Ishikawa (cell line): Measurements from ENCODE around the gene MRPL41.

Experiments used
- CREB1 ChIP-seq: IDR thresholded peaks from 2 replicates; pipeline ENCODE4 v1.6.1; 2012; ENCODE audit warnings: low read depth
- EGR1 ChIP-seq: IDR thresholded peaks from 2 replicates; pipeline ENCODE4 v1.6.1; 2012
- EP300 ChIP-seq: IDR thresholded peaks from 2 replicates; pipeline ENCODE4 v1.6.1; 2012; ENCODE audit warnings: borderline replicate concordance
- FOXM1 ChIP-seq: IDR thresholded peaks from 2 replicates; pipeline ENCODE4 v1.6.1; 2012; ENCODE audit warnings: low read depth, borderline replicate concordance
- NFIC ChIP-seq: IDR thresholded peaks from 2 replicates; pipeline ENCODE4 v1.6.1; 2012
- RAD21 ChIP-seq: IDR thresholded peaks from 2 replicates; pipeline ENCODE4 v1.6.1; 2012; ENCODE audit warnings: low read depth
- TAF1 ChIP-seq: IDR thresholded peaks from 2 replicates; pipeline ENCODE4 v1.6.1; 2012; ENCODE audit warnings: low read depth, mild to moderate bottlenecking
- TCF12 ChIP-seq: IDR thresholded peaks from 2 replicates; pipeline ENCODE4 v1.6.1; 2012; ENCODE audit warnings: low read depth
- TEAD4 ChIP-seq: IDR thresholded peaks from 2 replicates; pipeline ENCODE4 v1.6.1; 2012
- USF1 ChIP-seq: IDR thresholded peaks from 2 replicates; pipeline ENCODE4 v1.6.1; 2012
- YY1 ChIP-seq: IDR thresholded peaks from 2 replicates; pipeline ENCODE4 v1.6.1; 2012; ENCODE audit warnings: low read depth
- ZBTB7A ChIP-seq: IDR thresholded peaks from 2 replicates; pipeline ENCODE4 v1.6.1; 2012; ENCODE audit warnings: low read depth
- TF ChIP-seq, protein P1 (sequence below): IDR thresholded peaks from 2 replicates; pipeline ENCODE4 v1.6.1; 2012
- TF ChIP-seq, protein P2 (sequence below): IDR thresholded peaks from 2 replicates; pipeline ENCODE4 v1.6.1; 2012; ENCODE audit warnings: low read depth, mild to moderate bottlenecking

Gene MRPL41

GRCh38 chr9:137558127-137558526 is 6.4 kb downstream of the MRPL41 start:
- TF ChIP-seq USF1 (no peak), EP300 (no peak), NFIC (no peak), CREB1 (no peak), EGR1 (no peak), TEAD4 (no peak)
- TF ChIP-seq, protein P1, sequence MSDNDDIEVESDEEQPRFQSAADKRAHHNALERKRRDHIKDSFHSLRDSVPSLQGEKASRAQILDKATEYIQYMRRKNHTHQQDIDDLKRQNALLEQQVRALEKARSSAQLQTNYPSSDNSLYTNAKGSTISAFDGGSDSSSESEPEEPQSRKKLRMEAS: no peak
- TF ChIP-seq, protein P2, sequence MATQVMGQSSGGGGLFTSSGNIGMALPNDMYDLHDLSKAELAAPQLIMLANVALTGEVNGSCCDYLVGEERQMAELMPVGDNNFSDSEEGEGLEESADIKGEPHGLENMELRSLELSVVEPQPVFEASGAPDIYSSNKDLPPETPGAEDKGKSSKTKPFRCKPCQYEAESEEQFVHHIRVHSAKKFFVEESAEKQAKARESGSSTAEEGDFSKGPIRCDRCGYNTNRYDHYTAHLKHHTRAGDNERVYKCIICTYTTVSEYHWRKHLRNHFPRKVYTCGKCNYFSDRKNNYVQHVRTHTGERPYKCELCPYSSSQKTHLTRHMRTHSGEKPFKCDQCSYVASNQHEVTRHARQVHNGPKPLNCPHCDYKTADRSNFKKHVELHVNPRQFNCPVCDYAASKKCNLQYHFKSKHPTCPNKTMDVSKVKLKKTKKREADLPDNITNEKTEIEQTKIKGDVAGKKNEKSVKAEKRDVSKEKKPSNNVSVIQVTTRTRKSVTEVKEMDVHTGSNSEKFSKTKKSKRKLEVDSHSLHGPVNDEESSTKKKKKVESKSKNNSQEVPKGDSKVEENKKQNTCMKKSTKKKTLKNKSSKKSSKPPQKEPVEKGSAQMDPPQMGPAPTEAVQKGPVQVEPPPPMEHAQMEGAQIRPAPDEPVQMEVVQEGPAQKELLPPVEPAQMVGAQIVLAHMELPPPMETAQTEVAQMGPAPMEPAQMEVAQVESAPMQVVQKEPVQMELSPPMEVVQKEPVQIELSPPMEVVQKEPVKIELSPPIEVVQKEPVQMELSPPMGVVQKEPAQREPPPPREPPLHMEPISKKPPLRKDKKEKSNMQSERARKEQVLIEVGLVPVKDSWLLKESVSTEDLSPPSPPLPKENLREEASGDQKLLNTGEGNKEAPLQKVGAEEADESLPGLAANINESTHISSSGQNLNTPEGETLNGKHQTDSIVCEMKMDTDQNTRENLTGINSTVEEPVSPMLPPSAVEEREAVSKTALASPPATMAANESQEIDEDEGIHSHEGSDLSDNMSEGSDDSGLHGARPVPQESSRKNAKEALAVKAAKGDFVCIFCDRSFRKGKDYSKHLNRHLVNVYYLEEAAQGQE: no peak

DNA sequence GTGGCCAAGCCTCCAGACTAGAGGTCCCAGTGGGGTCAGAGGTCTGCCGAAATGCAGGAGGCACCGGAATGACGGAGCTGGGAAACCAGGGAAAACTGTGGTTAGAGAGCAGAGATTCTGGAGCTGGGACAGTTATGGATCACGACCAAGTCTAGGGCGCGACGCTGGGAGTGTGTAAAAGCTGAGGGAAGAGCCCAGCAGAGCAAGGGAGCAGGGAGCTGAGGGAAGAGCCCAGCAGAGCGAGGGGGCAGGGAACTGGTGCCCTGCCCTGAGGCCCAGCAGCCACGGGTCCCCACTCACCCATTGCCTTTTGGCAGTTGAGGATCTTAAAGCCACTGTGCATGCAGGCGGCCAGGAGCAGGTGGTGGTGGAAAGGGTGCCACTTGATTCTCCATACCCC is 12.5 kb downstream of the MRPL41 start:
- TF ChIP-seq ZBTB7A (no peak), TAF1 (no peak), TCF12 (no peak), RAD21 (no peak), NFIC (no peak)
- TF ChIP-seq, protein P1: no peak

- no peak for TF ChIP-seq ZBTB7A
These were observed 13.2 kb downstream of the MRPL41 start for GRCh38 chr9:137564817-137565411.

DNA sequence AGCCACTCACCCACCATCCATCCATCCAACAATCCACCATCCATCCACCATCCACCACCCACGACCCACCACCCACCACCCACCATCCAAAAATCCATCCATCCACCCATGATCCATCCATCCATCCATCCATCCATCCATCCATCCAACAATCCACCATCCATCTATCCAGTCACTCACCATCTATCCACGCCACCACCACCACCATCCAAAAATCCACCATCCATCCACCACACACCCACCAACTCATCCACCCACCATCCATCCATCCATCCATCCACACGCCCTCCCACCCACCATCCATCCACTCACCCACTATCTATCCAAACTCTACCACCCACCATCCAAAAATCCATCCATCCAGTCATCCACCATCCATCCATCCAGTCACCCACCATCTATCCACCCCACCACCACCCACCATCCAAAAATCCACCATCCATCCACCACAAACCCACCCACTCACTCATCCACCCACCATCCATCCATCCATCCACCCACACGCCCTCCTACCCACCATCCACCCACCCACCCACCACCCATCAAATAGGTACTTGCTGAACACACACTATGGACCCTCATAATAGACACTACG is 18.0 kb downstream of the MRPL41 start:
- TF ChIP-seq RAD21: no peak
- TF ChIP-seq YY1: no peak
- TF ChIP-seq EP300: no peak
- TF ChIP-seq TAF1: no peak
- TF ChIP-seq NFIC: no peak
- no peak for TF ChIP-seq TCF12
- TF ChIP-seq ZBTB7A: no peak
- no peak for TF ChIP-seq CREB1
- TF ChIP-seq, protein P1: no peak

DNA sequence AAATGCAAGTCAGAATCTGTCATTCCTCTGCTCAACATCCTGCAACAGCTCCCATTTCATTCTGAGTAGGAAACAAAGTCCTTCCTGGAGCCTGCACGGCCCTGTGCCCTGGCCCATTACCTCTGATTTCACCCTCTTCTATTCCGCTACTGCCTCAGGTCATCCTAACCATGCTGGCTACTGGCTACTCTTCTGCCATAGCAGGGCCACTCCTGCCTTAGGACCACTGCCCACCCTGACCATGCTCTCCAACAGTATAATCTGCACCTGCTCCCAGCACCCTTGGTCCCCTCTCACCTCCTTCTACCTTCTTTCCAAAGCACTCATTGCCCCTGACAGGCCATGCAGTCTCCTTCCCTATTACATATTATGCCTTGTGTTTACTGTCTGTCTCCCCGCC is 18.9 kb downstream of the MRPL41 start:
- TF ChIP-seq NFIC (no peak), EGR1 (no peak), RAD21 (no peak), TAF1 (no peak), CREB1 (no peak), FOXM1 (no peak), ZBTB7A (no peak)
- TF ChIP-seq, protein P2: no peak

GRCh38 chr9:137574192-137574591 is 22.5 kb downstream of the MRPL41 start:
- no peak for TF ChIP-seq RAD21
- no peak for TF ChIP-seq EP300
- no peak for TF ChIP-seq FOXM1
- TF ChIP-seq, protein P1: no peak
- no peak for TF ChIP-seq NFIC
- TF ChIP-seq, protein P2: no peak
- no peak for TF ChIP-seq TAF1
- TF ChIP-seq TEAD4: no peak
